Uterus (tissue), 2 donors: ENCODE results near the gene DNTT.

ENCODE experiments used
- CTCF ChIP-seq, 4 experiments: fragments of 200-600 bp in 2 of 4; fragments of 450-650 bp in 2 of 4; sonication (generic) in 2 of 4; IDR thresholded peaks; one replicate each; pipeline ENCODE4 v1.5.1; 2016 to 2019; ENCODE audit warnings: antibody characterized with exemption in 4 of 4, mild to moderate bottlenecking in 2 of 4, moderate library complexity in 1 of 4
- POLR2A ChIP-seq, 2 donors: fragments of 450-650 bp; IDR thresholded peaks; one replicate each; pipeline ENCODE4 v1.6.1; 2016; ENCODE audit warnings: antibody characterized with exemption in 2 of 2, mild to moderate bottlenecking in 1 of 2, moderate library complexity in 1 of 2

- TF ChIP-seq CTCF (IDR thresholded peaks at IDR 0.05) (no peak), POLR2A (IDR thresholded peaks at IDR 0.05) (no peak)
Observed at GRCh38 chr10:96339383-96339782, 35.1 kb downstream of the DNTT start.
